GM18909 (cell line): ENCODE data around the gene C1QTNF12.

Experiments
- ATAC-seq: cut with Tn5 transposase; IDR thresholded peaks from one replicate; pipeline ENCODE4 v1.9.1; 2021; ENCODE audit warnings: mild to moderate bottlenecking; ENCODE audit not compliant: unreplicated experiment, poor library complexity

C1QTNF12 gene

DNA sequence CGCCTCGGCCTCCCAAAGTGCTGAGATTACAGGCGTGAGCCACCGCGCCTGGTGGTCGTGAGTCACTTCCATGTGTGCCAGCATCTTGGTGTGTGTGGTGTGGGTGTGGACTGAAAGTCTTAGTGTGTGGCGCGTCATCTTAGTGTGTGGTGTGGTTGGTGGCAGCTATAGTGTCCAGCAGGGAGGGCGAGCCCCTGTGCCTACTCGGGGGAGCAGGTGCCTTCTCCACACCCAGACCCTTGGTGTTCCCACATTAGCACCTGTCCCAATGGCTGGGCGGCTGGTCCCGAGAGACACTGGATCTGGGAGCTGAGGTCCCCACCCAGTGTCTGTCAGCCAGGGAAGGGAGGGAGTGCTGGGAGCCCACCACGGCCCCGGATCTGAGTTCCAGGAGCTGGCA is 36.5 kb upstream of the C1QTNF12 start:
- ATAC-seq = no peak

DNA sequence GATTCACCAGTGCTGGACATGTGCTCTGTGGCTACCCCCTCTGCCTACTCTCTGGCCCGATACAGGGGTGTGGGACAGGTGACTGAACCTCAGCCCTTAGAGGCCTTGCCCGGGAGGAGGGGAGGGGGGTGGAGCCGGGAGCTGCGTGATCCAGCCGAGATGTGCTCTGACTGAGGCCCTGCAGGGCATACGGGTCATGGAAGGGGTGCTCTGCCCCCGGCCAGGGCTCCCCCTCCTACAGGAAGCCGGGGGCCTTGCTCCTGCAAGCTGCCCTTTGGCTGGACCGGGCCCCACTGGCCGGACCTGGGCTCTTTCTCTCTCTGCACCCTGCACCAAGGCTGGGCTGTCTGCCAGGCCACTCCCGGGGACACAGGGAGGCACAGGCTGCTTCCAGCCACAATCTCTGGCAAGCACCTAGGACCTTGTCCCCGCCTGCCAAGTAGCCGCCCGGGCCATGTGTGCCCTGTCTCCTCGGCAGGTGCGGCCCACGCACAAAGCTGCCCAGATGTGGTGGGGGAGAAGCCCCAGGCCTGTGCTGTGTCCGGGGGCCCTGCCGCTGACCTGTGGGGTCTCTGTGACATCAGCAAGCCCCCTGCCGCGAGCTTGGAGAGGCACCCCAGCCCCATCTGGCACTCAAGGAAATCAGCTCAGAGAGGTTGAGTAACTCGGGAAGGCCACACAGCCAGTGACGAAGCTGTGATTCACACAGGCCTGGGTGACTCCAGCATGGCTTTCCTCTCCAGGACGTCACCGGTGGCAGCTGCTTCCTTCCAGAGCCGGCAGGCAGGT is 35.2 kb upstream of the C1QTNF12 start:
- ATAC-seq = no peak

DNA sequence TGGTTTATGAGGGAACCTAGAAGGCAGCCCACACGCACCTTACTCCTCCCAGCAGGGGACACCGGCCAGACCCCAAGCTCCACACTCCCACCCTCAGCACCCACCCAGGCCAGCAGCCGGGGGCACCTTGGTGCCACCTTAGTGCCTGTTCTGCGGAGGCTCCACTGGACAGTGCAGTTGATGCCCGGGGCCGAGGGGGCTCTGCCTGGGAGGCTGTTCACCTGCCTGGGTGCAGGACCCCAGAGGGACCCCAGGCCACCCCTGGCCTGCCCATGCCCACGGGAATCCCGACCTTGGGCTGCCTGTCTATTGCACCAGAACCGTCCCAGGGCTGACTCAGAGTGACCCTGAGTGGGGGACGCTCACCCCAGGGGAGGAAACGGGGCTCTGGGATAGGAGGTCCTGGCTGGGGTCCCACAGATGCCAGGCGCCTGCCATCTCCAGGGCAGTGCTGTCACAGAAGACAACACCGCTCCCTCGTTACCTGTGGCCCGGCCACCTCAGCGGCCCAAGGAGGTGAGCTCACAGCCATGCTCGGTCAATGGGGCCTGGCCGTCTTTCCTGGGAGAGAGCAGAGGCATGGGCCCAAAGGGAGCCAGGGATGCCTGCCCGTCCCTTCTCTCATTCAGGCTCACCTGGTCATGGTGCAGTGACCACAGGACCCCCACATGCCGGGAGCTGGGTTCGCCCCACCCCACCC is 34.4 kb upstream of the C1QTNF12 start:
- no peak for ATAC-seq

DNA sequence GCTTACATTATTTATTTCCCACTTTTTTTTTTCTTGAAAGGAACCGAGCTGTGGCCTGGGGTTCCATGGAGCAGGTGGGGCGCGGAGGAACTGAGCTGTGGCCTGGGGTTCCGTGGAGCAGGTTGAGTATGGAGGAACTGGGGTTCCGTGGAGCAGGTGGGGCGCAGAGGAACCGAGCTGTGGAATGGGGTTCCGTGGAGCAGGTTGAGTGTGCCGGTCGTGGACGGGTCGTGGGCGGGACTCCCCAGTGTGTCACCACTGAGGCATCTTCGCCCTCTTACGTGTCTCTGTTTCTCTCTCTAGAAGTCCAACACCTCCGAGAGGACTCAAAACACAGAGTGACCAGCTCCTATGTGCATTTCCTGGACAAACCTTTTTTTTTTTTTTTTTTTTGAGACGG is 32.5 kb upstream of the C1QTNF12 start:
- no peak for ATAC-seq

DNA sequence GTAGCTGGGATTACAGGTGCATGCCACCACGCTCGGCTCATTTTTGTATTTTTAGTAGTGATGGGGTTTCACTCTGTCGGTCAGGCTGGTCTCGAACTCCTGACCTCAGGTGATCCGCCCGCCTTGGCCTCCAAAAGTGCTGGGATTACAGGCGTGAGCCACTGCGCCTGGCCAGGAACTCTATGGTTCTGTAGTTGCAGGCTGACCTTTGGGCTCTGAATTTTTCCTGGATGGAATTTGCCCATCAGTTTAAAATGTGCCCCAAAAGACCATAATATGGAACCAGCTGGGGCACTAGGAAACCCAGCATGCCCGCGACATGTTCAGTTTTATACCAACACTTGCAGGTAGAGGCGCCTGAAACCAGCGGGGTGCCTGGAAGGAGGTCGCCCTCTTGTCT is 32.1 kb upstream of the C1QTNF12 start:
- ATAC-seq = no peak

DNA sequence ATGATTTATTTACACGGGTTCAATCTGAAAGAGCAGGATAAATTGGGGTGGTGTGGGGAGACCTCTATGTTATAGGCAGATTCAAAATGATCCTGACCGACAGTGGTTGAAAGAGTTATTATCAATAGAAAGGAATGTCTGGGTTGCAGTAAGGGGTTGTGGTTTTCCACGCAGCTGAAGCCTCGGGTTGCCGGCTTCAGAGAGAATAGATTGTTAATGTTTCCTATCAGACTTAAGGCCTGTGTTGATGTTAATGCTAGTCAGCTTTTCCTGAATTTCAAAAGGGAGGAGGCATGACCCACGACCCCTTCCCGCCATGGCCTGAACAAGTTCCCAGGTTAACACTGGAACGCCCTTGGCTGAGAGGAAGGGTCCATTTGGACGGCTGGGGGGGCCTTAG is 29.3 kb upstream of the C1QTNF12 start:
- no peak for ATAC-seq

DNA sequence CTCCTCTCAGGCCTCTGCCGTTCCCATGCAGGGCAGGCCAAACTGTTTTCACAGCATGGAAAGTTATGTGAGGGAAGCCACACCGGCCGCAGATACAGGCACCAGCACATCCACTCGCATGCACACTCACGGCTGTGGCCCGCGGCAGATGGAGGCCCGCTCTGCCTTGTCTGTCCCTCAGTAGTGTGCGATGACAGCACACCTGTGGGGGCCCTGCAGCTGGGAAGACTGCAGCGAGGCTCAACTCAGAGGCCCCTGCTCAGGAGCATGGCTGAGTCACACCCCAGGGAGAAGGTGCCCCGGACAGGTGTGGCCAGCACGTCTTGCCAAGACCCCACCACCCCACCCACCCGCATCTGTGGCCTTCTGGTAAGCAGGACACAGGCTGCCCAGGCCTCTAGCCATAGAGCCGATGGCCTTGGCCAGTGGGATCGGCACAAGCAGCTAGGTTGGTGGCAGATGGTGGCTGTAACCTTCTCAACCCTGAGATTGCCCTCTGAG is 28.5 kb upstream of the C1QTNF12 start:
- ATAC-seq = no peak

DNA sequence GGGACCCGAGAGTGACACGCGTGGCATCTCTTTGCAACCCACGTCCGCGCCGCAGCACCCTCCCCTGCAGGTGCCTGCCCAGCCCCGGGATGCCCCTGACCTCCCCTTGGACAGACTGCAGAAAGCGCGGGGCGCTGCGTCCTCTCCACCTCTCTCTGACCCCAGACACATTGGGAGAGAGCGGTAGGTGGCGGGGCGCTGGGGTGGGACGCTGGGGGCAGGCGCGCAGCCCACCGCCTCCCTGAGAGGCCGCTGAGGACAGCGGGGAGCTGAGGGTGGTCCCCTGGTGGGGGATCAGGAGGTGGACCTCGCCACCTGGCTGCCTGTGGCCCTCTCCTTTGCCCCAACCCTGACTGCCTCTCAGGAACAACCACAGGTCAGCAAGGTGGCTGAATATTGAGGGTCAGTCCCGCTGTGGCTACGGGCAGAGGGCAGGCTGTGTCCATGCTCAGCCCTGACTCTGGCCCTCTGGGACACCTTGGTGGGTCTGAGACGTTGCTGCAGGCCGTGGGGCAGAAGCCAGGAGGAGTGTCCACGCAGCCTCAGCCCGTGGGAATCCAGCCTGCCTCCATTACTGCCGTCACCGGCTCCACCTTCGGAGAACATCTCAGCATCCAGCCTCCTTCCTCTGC is 27.9 kb upstream of the C1QTNF12 start:
- ATAC-seq = no peak

DNA sequence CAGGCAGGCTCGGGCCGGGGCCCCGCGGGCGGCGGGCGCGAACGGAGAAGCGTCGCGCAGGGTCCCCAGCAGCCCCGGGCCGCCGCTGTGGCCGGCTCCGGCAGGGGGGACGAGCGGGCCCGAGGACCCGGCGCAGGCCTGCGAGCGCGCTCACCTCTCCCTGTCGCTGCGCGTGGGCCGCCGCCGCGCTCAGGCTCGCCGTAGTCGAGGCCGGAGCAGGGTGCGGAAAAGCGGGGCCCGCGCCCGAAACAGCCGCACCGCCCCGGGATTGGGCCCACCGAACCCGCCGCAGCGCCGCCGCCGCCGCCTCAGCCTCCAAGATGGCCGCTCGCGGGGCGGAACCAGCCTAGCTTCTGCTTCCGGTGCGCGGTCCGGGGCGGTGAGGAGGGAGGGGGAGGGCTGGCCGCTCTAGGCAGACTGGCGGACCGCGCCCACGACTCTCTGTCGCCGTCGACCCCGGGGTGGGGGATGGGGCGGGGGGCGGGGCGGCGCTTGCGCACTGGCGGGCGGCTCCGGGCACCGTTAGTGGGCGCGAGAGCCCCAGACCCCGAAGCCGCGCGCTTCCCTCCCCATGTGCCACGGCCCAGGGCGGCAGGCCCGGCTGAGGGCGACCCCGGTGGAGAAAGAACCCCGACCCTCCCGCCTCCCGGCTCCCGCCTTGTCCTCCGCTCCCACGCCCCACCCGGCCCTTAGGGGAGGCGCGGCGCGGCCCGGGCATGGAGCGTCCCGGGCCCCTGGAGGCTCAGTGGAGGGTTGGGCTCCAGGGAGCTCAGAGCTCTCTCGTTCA is 27.2 kb upstream of the C1QTNF12 start, which contains the start of gene UBE2J2:
TSS of gene UBE2J2 (minus strand) at position 343 of the 787 bp plus-strand sequence. CDS start 5,862 bp downstream, outside the sequence.
- peak; percentile 78 for ATAC-seq

DNA sequence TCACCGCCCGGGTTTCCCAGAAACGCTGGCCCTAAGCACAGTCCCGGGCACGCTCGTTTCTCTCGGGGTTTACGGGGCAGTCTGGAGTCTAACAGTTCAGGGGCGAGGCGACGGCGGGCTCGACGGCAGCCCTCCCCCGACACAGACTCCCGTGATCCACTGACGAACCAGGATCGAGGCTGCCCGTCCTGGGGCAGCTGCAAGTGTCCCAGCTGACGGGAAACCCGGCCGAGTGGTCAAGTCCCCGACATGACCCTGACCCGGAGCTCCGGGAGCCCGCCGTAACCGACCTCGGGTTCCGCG is 26.6 kb upstream of the C1QTNF12 start:
- peak; percentile 14 for ATAC-seq

DNA sequence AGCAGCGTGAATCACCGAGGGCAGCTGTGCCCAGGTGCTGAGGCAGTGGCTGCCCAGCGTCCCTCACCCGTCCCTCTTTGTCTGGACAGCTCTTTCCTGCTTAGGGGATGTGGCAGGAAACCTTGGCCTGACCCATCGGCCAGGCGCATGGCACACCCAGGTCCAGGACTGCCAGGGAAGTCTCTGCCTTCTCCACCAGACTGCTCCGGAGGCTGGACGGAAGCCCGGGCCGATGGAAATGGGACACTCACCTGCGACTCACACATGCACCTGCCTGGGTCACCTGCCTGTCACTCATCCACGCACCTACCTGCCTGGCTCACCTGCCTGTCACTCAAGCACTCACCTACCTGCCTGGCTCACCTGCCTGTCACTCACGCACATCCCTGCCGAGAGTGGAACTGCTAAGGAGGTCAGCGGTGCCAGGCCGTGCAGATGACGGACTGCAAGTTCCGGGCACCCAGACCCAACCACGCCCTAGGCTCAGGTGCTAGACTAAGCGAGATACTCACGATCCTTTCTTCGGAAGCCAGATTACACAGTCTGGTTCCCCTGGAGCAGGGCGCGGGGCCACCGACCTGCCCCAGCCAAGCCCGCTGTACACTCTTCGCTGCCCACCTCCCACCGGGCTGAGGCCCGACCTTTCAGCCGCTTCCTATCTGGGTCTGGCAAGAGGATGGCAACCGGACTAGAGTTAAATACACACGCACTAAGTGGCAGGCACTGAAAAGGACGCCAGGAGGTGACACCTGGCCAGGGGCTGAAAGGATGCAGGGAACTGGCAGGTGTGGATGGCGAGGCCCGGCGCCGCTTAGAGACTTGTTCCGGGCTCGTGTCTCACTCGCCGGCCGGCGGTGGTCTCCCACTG is 26.1 kb upstream of the C1QTNF12 start:
- ATAC-seq = no peak

DNA sequence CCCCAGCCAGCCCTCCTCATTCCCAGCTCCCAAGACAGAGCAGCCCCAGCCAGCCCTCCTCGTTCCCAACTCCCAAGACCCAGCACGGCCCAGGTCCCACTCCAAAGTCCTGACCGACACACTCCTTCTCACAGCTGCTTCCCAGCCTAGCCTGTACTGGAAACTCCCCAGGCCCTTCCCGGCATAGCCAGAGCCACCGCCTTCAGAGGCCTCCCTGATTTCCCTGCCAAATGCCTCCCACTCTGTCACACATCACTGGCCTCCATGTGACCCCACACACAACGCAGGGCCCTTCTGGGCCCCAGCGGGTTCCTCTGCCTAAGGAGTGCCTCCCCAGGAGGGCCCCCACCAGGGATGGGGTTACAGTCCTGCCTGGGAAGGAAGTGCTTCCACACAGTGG is 24.3 kb upstream of the C1QTNF12 start:
- no peak for ATAC-seq

DNA sequence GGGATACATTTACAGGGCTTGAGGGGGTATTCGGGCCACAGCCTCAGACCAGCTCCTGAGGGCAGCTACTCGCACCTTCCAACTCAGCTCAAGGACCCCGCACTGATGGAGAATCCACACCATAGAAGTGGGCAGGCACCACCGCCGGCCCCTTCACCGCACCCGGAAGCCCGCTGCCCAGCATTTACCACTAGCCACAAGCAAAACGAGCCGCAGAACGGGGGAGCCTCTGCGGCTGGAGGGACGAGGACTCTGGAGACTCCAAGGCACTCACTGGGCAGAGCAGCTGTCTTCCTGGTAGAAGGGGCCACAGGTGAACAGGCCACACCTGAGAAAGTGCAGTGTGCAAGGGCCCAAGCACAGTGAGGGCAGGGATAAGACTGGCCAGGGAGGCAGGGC is 21.8 kb upstream of the C1QTNF12 start:
- no peak for ATAC-seq

DNA sequence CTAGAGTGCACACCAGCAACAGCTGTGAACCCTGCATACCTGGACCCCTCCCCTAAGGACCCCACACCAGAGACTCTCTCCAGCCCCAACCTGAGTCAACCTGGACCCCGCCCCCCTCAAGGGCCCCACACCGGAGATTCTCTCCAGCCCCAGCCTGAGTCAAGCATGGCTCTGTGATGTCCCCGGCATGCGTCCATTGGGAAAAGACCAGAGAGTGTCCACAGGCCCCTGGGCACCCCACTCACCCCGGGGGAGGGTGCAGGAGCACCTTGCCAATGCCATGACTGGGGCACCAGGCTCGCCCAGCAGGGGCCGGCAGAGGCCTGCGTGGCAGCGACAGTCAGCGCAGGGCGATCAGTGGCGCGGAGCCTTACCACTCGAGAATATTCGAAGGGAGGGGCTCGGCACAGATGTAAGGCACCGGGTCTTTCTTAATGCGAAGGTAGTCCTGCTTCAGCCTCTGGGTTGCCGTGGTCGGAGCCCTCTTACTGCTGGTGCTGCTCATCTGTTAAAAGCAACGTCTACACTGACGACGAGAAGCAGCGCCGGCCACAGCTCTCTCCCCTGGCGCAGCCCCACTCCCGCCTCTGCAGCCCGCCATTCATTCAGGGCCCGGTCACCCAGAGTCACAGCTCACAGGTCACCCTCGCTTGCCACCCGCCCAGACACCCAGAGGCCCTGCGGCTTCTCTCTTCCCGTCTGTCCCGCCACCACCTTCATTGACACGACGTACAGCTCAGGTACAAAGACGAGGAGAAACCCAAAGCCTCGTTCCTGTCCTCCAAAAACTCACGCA is 21.2 kb upstream of the C1QTNF12 start:
- no peak for ATAC-seq

DNA sequence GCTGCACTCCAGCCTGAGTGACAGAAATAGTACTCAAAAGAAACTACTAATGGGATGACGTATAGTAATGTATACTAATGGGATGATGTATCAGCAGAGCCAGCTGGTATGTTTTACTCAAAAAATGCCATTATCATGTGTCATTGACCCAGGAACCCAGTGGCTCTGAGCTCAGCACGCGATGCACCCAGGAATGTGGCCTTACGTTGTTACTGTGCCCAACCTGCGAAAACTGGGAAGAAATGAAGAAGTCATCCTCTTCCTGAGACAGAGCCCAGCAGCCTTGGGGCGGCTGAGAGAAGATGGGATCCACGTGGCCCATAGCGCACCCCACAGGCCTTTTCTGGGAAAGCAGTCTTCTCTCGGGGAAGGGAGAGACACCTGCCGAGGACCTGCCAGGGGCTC is 18.3 kb upstream of the C1QTNF12 start:
- no peak for ATAC-seq

DNA sequence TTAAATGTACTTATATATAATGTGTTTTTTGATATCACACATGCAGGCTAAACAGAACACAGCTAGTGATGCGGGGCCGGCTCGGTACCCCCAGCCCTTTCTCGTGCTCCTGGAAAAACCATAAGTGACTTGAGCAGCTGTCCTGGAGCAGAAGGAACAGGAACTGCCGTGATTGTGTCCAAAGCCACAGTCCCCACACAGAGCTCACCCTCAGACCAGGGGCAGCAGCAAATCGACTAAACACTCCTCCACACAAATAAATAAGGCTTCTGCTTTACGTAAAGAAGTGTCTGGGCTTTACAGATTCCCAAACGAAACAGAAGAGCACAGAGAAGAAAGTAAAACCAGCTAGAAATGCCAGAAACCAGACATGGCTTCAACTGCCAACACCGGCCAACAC is 17.5 kb upstream of the C1QTNF12 start:
- ATAC-seq = no peak

DNA sequence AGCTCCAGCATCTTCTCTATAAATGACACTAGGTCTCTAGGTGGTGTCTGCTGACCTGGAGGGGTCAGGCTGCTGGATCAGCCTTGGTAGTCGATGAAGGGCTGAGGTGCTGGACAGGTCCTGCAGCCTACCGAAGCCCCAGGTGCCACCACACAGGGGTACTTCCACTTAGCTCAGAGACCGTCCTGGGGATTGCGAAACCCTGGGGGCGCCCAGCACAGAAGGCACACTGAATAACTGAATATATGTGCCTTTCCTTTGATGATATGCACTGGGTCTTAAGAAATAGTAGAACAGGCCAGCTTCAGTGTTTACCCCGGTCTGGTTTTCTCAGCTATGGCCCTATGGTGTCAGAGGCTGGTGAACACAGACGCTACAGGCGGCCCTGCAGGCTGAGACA is 16.2 kb upstream of the C1QTNF12 start:
- ATAC-seq = no peak

DNA sequence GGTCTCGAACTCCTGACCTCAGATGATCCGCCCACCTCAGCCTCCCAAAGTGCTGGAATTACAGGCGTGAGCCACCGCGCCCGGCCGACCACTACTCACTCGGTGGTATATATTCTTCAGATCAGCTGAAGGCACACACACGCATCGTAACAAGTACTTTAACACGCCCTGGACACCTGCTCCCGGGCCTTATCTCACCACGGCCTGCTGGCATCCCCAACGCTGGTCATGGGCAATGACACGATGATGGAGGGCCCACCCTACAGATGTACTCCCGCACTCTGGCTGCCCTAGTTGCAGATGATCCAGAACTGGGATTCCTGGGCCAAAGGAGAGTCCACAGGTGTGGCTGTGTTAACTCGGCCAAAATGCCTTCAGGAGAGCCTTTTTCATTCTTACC is 15.5 kb upstream of the C1QTNF12 start:
- no peak for ATAC-seq
